ENCODE results near the gene RAPGEF3.

RAPGEF3 gene

GRCh38 chr12:47731723-47732122 lies 27.0 kb downstream of the RAPGEF3 start:
- FAIRE-seq, result no peak

GRCh38 chr12:47730341-47730744 lies 28.3 kb downstream of the RAPGEF3 start:
- DNase-seq (ENCODE audit: extremely low spot score, insufficient read length, low read depth), result no peak
- FAIRE-seq, result no peak

More at GRCh38 chr12:47731723-47732122, 27.0 kb downstream of the RAPGEF3 start:
- DNase-seq (ENCODE audit: extremely low spot score, insufficient read length, low read depth), result no peak

GRCh38 chr12:47729233-47729632 lies 29.4 kb downstream of the RAPGEF3 start:
- FAIRE-seq (no peak), DNase-seq (ENCODE audit: extremely low spot score, insufficient read length, low read depth) (no peak)

GRCh38 chr12:47725893-47726292 lies 32.8 kb downstream of the RAPGEF3 start:
- FAIRE-seq (peak; percentile 70), DNase-seq (ENCODE audit: extremely low spot score, insufficient read length, low read depth) (peak; percentile 25)

GRCh38 chr12:47725091-47725772 lies 33.4 kb downstream of the RAPGEF3 start, which contains the start of gene ENDOU:
TSS of gene ENDOU (minus strand) at chr12:47725490. CDS start at chr12:47725413, 77 bp downstream.
- FAIRE-seq (no peak), DNase-seq (ENCODE audit: extremely low spot score, insufficient read length, low read depth) (no peak)

- FAIRE-seq, result no peak
Measured at GRCh38 chr12:47722941-47723631, 35.6 kb downstream of the RAPGEF3 start.

GRCh38 chr12:47722136-47722834 lies 36.4 kb downstream of the RAPGEF3 start:
- DNase-seq (ENCODE audit: extremely low spot score, insufficient read length, low read depth) (no peak), FAIRE-seq (no peak)

More at GRCh38 chr12:47722941-47723631, 35.6 kb downstream of the RAPGEF3 start:
- DNase-seq (ENCODE audit: extremely low spot score, insufficient read length, low read depth), result no peak

- FAIRE-seq, result no peak
Measured at GRCh38 chr12:47721431-47721973, 37.2 kb downstream of the RAPGEF3 start.

GRCh38 chr12:47718531-47718930 lies 40.1 kb downstream of the RAPGEF3 start:
- FAIRE-seq, result no peak

More at GRCh38 chr12:47721431-47721973, 37.2 kb downstream of the RAPGEF3 start:
- no peak for DNase-seq (ENCODE audit: extremely low spot score, insufficient read length, low read depth)

GRCh38 chr12:47717443-47718193 lies 41.1 kb downstream of the RAPGEF3 start:
- no peak for FAIRE-seq
- DNase-seq (ENCODE audit: extremely low spot score, insufficient read length, low read depth), result no peak

More at GRCh38 chr12:47718531-47718930, 40.1 kb downstream of the RAPGEF3 start:
- DNase-seq (ENCODE audit: extremely low spot score, insufficient read length, low read depth), result no peak

- DNase-seq (ENCODE audit: extremely low spot score, insufficient read length, low read depth), result no peak
- FAIRE-seq, result no peak
Measured at GRCh38 chr12:47717046-47717442, 41.6 kb downstream of the RAPGEF3 start.

- DNase-seq (ENCODE audit: extremely low spot score, insufficient read length, low read depth) (no peak), FAIRE-seq (no peak)
Measured at GRCh38 chr12:47715877-47716548, 42.7 kb downstream of the RAPGEF3 start.

GRCh38 chr12:47715393-47715876 lies 43.2 kb downstream of the RAPGEF3 start:
- peak; percentile 53 for DNase-seq (ENCODE audit: extremely low spot score, insufficient read length, low read depth)

GRCh38 chr12:47714826-47715386 lies 43.8 kb downstream of the RAPGEF3 start:
- DNase-seq (ENCODE audit: extremely low spot score, insufficient read length, low read depth), result no peak
- FAIRE-seq, result no peak

More at GRCh38 chr12:47715393-47715876, 43.2 kb downstream of the RAPGEF3 start:
- FAIRE-seq, result peak; percentile 88

- FAIRE-seq, result no peak
- no peak for DNase-seq (ENCODE audit: extremely low spot score, insufficient read length, low read depth)
Measured at GRCh38 chr12:47712171-47712570, 46.5 kb downstream of the RAPGEF3 start.

- DNase-seq (ENCODE audit: extremely low spot score, insufficient read length, low read depth) (no peak), FAIRE-seq (no peak)
Measured at GRCh38 chr12:47711448-47711847, 47.2 kb downstream of the RAPGEF3 start.

- no peak for DNase-seq (ENCODE audit: extremely low spot score, insufficient read length, low read depth)
- no peak for FAIRE-seq
Measured at GRCh38 chr12:47710278-47710677, 48.4 kb downstream of the RAPGEF3 start.

GRCh38 chr12:47709671-47710070 lies 49.0 kb downstream of the RAPGEF3 start:
- FAIRE-seq, result no peak
- no peak for DNase-seq (ENCODE audit: extremely low spot score, insufficient read length, low read depth)

GRCh38 chr12:47709237-47709636 lies 49.4 kb downstream of the RAPGEF3 start:
- DNase-seq (ENCODE audit: extremely low spot score, insufficient read length, low read depth) (no peak), FAIRE-seq (no peak)

Data from GM18507 (cell line).